HEK293T (cell line): ENCODE measurements around the gene ATP1B3.
"Not testable (repeated sequence)": the region's sequence is repeated elsewhere in the genome, so short reads cannot be mapped to it uniquely, and the experiment has no call there.

Experiments
- CTCF ChIA-PET: fragments of 350-600 bp; formaldehyde crosslinking; extraction: SDS; loops from one replicate; lab custom pipeline; 2021; ENCODE audit warnings: antibody characterized with exemption, inconsistent platforms; lab: Yijun Ruan, JAX
- POLR2A ChIA-PET: fragments of 350-600 bp; formaldehyde crosslinking; extraction: SDS; loops from one replicate; lab custom pipeline; 2020; ENCODE audit warnings: antibody characterized with exemption, inconsistent platforms; lab: Yijun Ruan, JAX
- DNase-seq: peaks from one replicate; pipeline ENCODE4 v3.0.0; 2012; ENCODE audit warnings: mixed read lengths; ENCODE audit errors: extremely low spot score
- ARNT ChIP-seq: fragments of 450-650 bp; IDR thresholded peaks from 2 replicates; pipeline ENCODE4 v1.6.1; 2017; ENCODE audit warnings: mild to moderate bottlenecking
- BHLHE40 ChIP-seq: fragments of 450-650 bp; IDR thresholded peaks from 2 replicates; pipeline ENCODE4 v1.6.1; 2016; ENCODE audit warnings: mild to moderate bottlenecking, moderate library complexity, borderline replicate concordance
- CTBP1 ChIP-seq: fragments of 450-650 bp; IDR thresholded peaks from 2 replicates; pipeline ENCODE4 v1.6.1; 2016; ENCODE audit warnings: borderline replicate concordance
- HDGF ChIP-seq: fragments of 450-650 bp; IDR thresholded peaks from 2 replicates; pipeline ENCODE4 v1.6.1; 2017; ENCODE audit warnings: antibody characterized with exemption, borderline replicate concordance
- LEF1 ChIP-seq: fragments of 450-650 bp; IDR thresholded peaks from 2 replicates; pipeline ENCODE4 v1.6.1; 2017; ENCODE audit warnings: mild to moderate bottlenecking, borderline replicate concordance
- NFRKB ChIP-seq: fragments of 450-650 bp; IDR thresholded peaks from 2 replicates; pipeline ENCODE4 v1.6.1; 2016; ENCODE audit warnings: mild to moderate bottlenecking, moderate library complexity
- SP1 ChIP-seq: fragments of 450-650 bp; IDR thresholded peaks from 2 replicates; pipeline ENCODE4 v1.6.1; 2017
- TARDBP ChIP-seq: fragments of 450-650 bp; IDR thresholded peaks from 2 replicates; pipeline ENCODE4 v1.6.1; 2016
- ZNF384 ChIP-seq: fragments of 450-650 bp; IDR thresholded peaks from 2 replicates; pipeline ENCODE4 v1.6.1; 2016
- TF ChIP-seq, protein P1 (sequence below): fragments of 450-650 bp; IDR thresholded peaks from 2 replicates; pipeline ENCODE4 v1.6.1; 2016

Gene ATP1B3

GRCh38 chr3:141972399-141972798 lies 96.0 kb downstream of the ATP1B3 start:
- no peak for DNase-seq
- POLR2A ChIA-PET = no interaction called here
- no peak for TF ChIP-seq ZNF384
- TF ChIP-seq LEF1 = no peak
- no peak for TF ChIP-seq BHLHE40
- TF ChIP-seq, protein P1, sequence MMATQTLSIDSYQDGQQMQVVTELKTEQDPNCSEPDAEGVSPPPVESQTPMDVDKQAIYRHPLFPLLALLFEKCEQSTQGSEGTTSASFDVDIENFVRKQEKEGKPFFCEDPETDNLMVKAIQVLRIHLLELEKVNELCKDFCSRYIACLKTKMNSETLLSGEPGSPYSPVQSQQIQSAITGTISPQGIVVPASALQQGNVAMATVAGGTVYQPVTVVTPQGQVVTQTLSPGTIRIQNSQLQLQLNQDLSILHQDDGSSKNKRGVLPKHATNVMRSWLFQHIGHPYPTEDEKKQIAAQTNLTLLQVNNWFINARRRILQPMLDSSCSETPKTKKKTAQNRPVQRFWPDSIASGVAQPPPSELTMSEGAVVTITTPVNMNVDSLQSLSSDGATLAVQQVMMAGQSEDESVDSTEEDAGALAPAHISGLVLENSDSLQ = no peak
- TF ChIP-seq ARNT = no peak
- no peak for TF ChIP-seq NFRKB
- no peak for TF ChIP-seq TARDBP
- no peak for TF ChIP-seq CTBP1
- no peak for TF ChIP-seq HDGF
- TF ChIP-seq SP1 = no peak
- CTCF ChIA-PET = no interaction called here

DNA sequence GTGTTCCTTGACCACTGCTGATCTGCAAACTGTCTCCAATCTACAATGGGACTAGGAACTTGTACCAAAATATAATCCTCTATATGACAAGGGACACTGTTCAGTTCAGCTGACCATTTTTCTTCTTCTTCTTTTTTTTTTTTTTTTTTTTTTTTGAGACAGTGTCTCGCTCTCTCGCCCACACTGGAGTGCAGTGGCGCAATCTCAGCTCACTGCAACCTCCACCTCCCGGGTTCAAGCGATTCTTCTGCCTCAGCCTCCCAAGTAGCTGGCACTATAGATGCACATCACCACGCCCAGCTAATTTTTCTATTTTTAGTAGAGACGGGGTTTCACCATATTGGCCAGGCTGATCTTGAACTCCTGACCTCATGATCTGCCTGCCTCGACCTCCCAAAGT lies 98.3 kb downstream of the ATP1B3 start:
- POLR2A ChIA-PET, CTCF ChIA-PET, DNase-seq: not testable (repeated sequence)
